Neural cell (in vitro differentiated cells): ENCODE data around the gene HIVEP3. TPM values are rescaled to one million over a fixed set of nuclear protein-coding genes. Genes with fewer than 3 reads are reported as not detected.

Experiments used
- H2AFZ ChIP-seq: fragments of 200-600, 300-800 bp; sonication (generic), shearing (Covaris generic); 2 replicates; pipeline ENCODE4 v1.6.0; 2014; ENCODE audit warnings: low read depth, mild to moderate bottlenecking, antibody characterized with exemption, low read length, moderate library complexity
- H3F3A ChIP-seq: fragments of 200-600 bp; shearing (Covaris generic); 2 replicates; pipeline ENCODE4 v1.6.1; 2016; ENCODE audit warnings: mild to moderate bottlenecking, moderate library complexity, mixed read lengths, antibody characterized with exemption, low read length; ENCODE audit not compliant: insufficient read depth, poor library complexity, severe bottlenecking
- H3K27ac ChIP-seq: fragments of 200-600, 300-800 bp; sonication (generic), shearing (Covaris generic); 2 replicates; pipeline ENCODE4 v1.5.1; 2014; ENCODE audit warnings: mild to moderate bottlenecking, low read length, moderate library complexity
- H3K27me3 ChIP-seq: fragments of 300-800, 200-600 bp; sonication (generic), shearing (Covaris generic); 2 replicates; pipeline ENCODE4 v1.6.0; 2014; ENCODE audit warnings: mild to moderate bottlenecking, low read depth, low read length, moderate library complexity; ENCODE audit not compliant: insufficient read depth
- H3K36me3 ChIP-seq: fragments of 300-800, 200-600 bp; sonication (generic), shearing (Covaris generic); 2 replicates; pipeline ENCODE4 v1.5.1; 2014; ENCODE audit warnings: mild to moderate bottlenecking, antibody characterized with exemption, low read length, moderate library complexity; ENCODE audit not compliant: insufficient read depth
- H3K4me2 ChIP-seq: fragments of 300-800, 200-600 bp; sonication (generic), shearing (Covaris generic); 2 replicates; pipeline ENCODE4 v1.6.0; 2014; ENCODE audit warnings: mild to moderate bottlenecking, low read length
- H3K4me3 ChIP-seq: fragments of 300-800, 200-600 bp; sonication (generic), shearing (Covaris generic); 2 replicates; pipeline ENCODE4 v1.5.1; 2014; ENCODE audit warnings: mild to moderate bottlenecking, low read length, moderate library complexity
- H3K79me2 ChIP-seq: fragments of 200-600 bp; shearing (Covaris generic); replicated peaks from 2 replicates; pipeline ENCODE4 v1.6.0; 2014; ENCODE audit warnings: mild to moderate bottlenecking, low read length, moderate library complexity; ENCODE audit not compliant: insufficient read depth
- H3K9ac ChIP-seq: fragments of 300-800, 200-600 bp; sonication (generic), shearing (Covaris generic); 2 replicates; pipeline ENCODE4 v1.6.1; 2016; ENCODE audit warnings: mild to moderate bottlenecking, low read length, mixed read lengths
- H3K9me2 ChIP-seq: fragments of 200-600 bp; shearing (Covaris generic); 2 replicates; pipeline ENCODE4 v1.6.1; 2016; ENCODE audit warnings: mild to moderate bottlenecking, low read length, mixed read lengths; ENCODE audit not compliant: insufficient read depth
- H3K9me3 ChIP-seq: fragments of 200-600, 300-800 bp; sonication (generic), shearing (Covaris generic); 2 replicates; pipeline ENCODE4 v1.6.1; 2016; ENCODE audit warnings: mild to moderate bottlenecking, mixed run types, low read length, moderate library complexity, mixed read lengths
- H4K20me1 ChIP-seq: fragments of 200-600 bp; shearing (Covaris generic); 2 replicates; pipeline ENCODE4 v1.6.1; 2016; ENCODE audit warnings: mild to moderate bottlenecking, mixed run types; ENCODE audit not compliant: insufficient read depth
- CTCF ChIP-seq: fragments of 450-650 bp; IDR thresholded peaks from 2 replicates; pipeline ENCODE4 v1.5.1; 2014; ENCODE audit warnings: antibody characterized with exemption, mild to moderate bottlenecking, moderate library complexity; ENCODE audit not compliant: poor library complexity, severe bottlenecking
- EP300 ChIP-seq: fragments of 450-650 bp; conservative IDR thresholded peaks from 2 replicates; pipeline ENCODE4 v1.6.1; 2014; ENCODE audit warnings: antibody characterized with exemption, mild to moderate bottlenecking, moderate library complexity; ENCODE audit not compliant: poor library complexity, severe bottlenecking
- EZH2 ChIP-seq: fragments of 200-600, 300-800 bp; shearing (Covaris generic), sonication (generic); IDR thresholded peaks from 2 replicates; pipeline ENCODE4 v1.6.1; 2014; ENCODE audit warnings: antibody characterized with exemption, low read length, borderline replicate concordance, mild to moderate bottlenecking; ENCODE audit not compliant: insufficient read depth, poor library complexity, severe bottlenecking
- MXI1 ChIP-seq: fragments of 450-650 bp; conservative IDR thresholded peaks from 2 replicates; pipeline ENCODE4 v1.6.1; 2014; ENCODE audit warnings: antibody characterized with exemption, mild to moderate bottlenecking; ENCODE audit not compliant: poor library complexity, severe bottlenecking
- POLR2AphosphoS5 ChIP-seq: IDR thresholded peaks from 2 replicates; pipeline ENCODE4 v1.6.1; 2012
- RAD21 ChIP-seq: fragments of 450-650 bp; conservative IDR thresholded peaks from 2 replicates; pipeline ENCODE4 v1.6.1; 2014; ENCODE audit warnings: antibody characterized with exemption, mild to moderate bottlenecking, moderate library complexity
- REST ChIP-seq: IDR thresholded peaks from 2 replicates; pipeline ENCODE4 v1.6.1; 2012; ENCODE audit warnings: borderline replicate concordance
- SMC3 ChIP-seq: fragments of 450-650 bp; conservative IDR thresholded peaks from 2 replicates; pipeline ENCODE4 v1.6.1; 2014; ENCODE audit warnings: antibody characterized with exemption, mild to moderate bottlenecking, moderate library complexity; ENCODE audit not compliant: poor library complexity
- TAF1 ChIP-seq: IDR thresholded peaks from 2 replicates; pipeline ENCODE4 v1.6.1; 2012; ENCODE audit warnings: low read depth
- polyA plus RNA-seq: library from polyadenylated mRNA; depleted of rRNA; stranded (reverse); fragments of >200 nt; gene quantifications from 2 replicates; pipeline ENCODE4 v1.2.3, GENCODE V29; 2014

The HIVEP3 gene
- polyA plus RNA-seq, 1 donor from 2014 or later = 2.6 TPM

- TF ChIP-seq MXI1 (no peak), REST (no peak), EZH2 (no peak), RAD21 (no peak), CTCF (no peak), EP300 (no peak), TAF1 (no peak), POLR2AphosphoS5 (no peak), SMC3 (no peak)
These were observed 335.7 kb downstream of the HIVEP3 start for GRCh38 chr1:41582851-41583657.

GRCh38 chr1:41582351-41582750 lies 336.4 kb downstream of the HIVEP3 start:
- no peaks in the 10 kb centered on the region for H3K27me3 ChIP-seq
- no peak overlapping the region for H3K27ac ChIP-seq
- TF ChIP-seq MXI1 = no peak
- TF ChIP-seq TAF1 = no peak
- TF ChIP-seq SMC3 = no peak
- TF ChIP-seq EZH2 = no peak
- no peak for TF ChIP-seq RAD21
- TF ChIP-seq REST = no peak
- TF ChIP-seq EP300 = no peak
- TF ChIP-seq CTCF = no peak
- TF ChIP-seq POLR2AphosphoS5 = no peak
- H3K79me2 ChIP-seq = no peaks in the 10 kb centered on the region
- H3K36me3 ChIP-seq = no peaks in the 10 kb centered on the region
- H3K4me2 ChIP-seq = no peak overlapping the region
- H3F3A ChIP-seq = no peaks in the 10 kb centered on the region
- no peaks in the 10 kb centered on the region for H4K20me1 ChIP-seq
- H3K9me2 ChIP-seq = no peaks in the 10 kb centered on the region
- H2AFZ ChIP-seq = no peak overlapping the region
- H3K4me3 ChIP-seq = no peak overlapping the region
- H3K9me3 ChIP-seq = no peaks in the 10 kb centered on the region
- no peak overlapping the region for H3K9ac ChIP-seq

More at GRCh38 chr1:41582851-41583657, 335.7 kb downstream of the HIVEP3 start:
- Histone ChIP-seq H3K4me2 (no peak overlapping the region), H3K9me2 (no peaks in the 10 kb centered on the region), H3K9ac (no peak overlapping the region), H3F3A (no peaks in the 10 kb centered on the region), H3K79me2 (no peaks in the 10 kb centered on the region), H3K9me3 (no peaks in the 10 kb centered on the region), H4K20me1 (no peaks in the 10 kb centered on the region), H3K36me3 (no peaks in the 10 kb centered on the region), H2AFZ (no peak overlapping the region), H3K27ac (no peak overlapping the region), H3K4me3 (no peak overlapping the region), H3K27me3 (no peaks in the 10 kb centered on the region)
